GM12878 (cell line): ENCODE measurements around the gene ALDH18A1. TPM values are rescaled to one million over a fixed set of nuclear protein-coding genes. Genes with fewer than 3 reads are reported as not detected.

Experiments used
- ATAC-seq: fragments of 200-7000 bp; cut with Tn5 transposase; 3 replicates; pipeline ENCODE4 v1.9.1; 2020; ENCODE audit warnings: mild to moderate bottlenecking, moderate library complexity
- BruUV-seq: library from RNA; stranded (reverse); fragments of 400-500 nt; replicated peaks from 2 replicates; lab custom pipeline; 2021; lab: Mats Ljungman, UMichigan
- CTCF ChIA-PET: fragments of 300-600 bp; sonication (Branson Sonifier 250); formaldehyde crosslinking; extraction: SDS; loops from one replicate; lab custom pipeline; 2021; ENCODE audit warnings: inconsistent platforms; lab: Yijun Ruan, JAX
- POLR2A ChIA-PET: fragments of 350-600 bp; formaldehyde crosslinking; extraction: SDS; loops from one replicate; lab custom pipeline; 2021; ENCODE audit warnings: inconsistent platforms; lab: Charles Lee
- RAD21 ChIA-PET: fragments of 300-600 bp; sonication (Branson Sonifier 250); formaldehyde crosslinking; loops from one replicate; lab custom pipeline; 2023; ENCODE audit warnings: antibody characterized with exemption; ENCODE audit not compliant: unreplicated experiment; lab: Charles Lee
- SMC1A ChIA-PET: fragments of 300-600 bp; sonication (Branson Sonifier 250); formaldehyde crosslinking; loops from one replicate; lab custom pipeline; 2023; ENCODE audit not compliant: unreplicated experiment, uncharacterized antibody; lab: Charles Lee
- DNase-seq: peaks from one replicate; pipeline ENCODE4 v3.0.0-alpha.2; 2011; ENCODE audit warnings: low read depth, low spot score
- FAIRE-seq: peaks from 3 replicates; lab custom pipeline; 2011; peaks lifted over from hg19 to GRCh38; lab: Jason Lieb, UNC
- H2AFZ ChIP-seq: 2 replicates; pipeline ENCODE4 v1.6.0; 2011; ENCODE audit warnings: low read depth, low read length, control low read depth; ENCODE audit not compliant: control insufficient read depth
- H3K27ac ChIP-seq: 2 replicates; pipeline ENCODE4 v1.5.1; 2011; ENCODE audit warnings: control low read depth; ENCODE audit not compliant: control insufficient read depth, insufficient read depth
- H3K27me3 ChIP-seq, 2 experiments: replicated peaks in 1 of 2; 2 replicates each; pipeline versions ENCODE4 v1.6.0 to v1.6.1; 2011; ENCODE audit warnings: low read length in 1 of 2; ENCODE audit not compliant: control insufficient read depth in 2 of 2, insufficient read depth in 2 of 2
- H3K36me3 ChIP-seq, 2 experiments: 2 replicates each; pipeline ENCODE4 v1.5.1; 2011; ENCODE audit warnings: low read length in 1 of 2; ENCODE audit not compliant: control insufficient read depth in 2 of 2, insufficient read depth in 2 of 2
- H3K4me1 ChIP-seq: 2 replicates; pipeline ENCODE4 v1.6.1; 2011; ENCODE audit warnings: mild to moderate bottlenecking, low read length, moderate library complexity, mixed read lengths; ENCODE audit not compliant: control insufficient read depth, insufficient read depth
- H3K4me2 ChIP-seq: 2 replicates; pipeline ENCODE4 v1.6.0; 2011; ENCODE audit warnings: control low read depth; ENCODE audit not compliant: control insufficient read depth, insufficient read depth
- H3K4me3 ChIP-seq: fragments of 200-600 bp; sonication (generic); 2 replicates; pipeline ENCODE4 v1.5.1; 2016
- H3K79me2 ChIP-seq: 2 replicates; pipeline ENCODE4 v1.6.0; 2011; ENCODE audit warnings: low read length; ENCODE audit not compliant: control insufficient read depth, insufficient read depth
- H3K9ac ChIP-seq: 2 replicates; pipeline ENCODE4 v1.8.0; 2011; ENCODE audit warnings: low read length, control low read depth, mixed read lengths; ENCODE audit not compliant: control insufficient read depth, insufficient read depth
- H3K9me3 ChIP-seq: replicated peaks from 3 replicates; pipeline ENCODE4 v1.5.1; 2011; ENCODE audit warnings: mild to moderate bottlenecking, low read length; ENCODE audit not compliant: control insufficient read depth, insufficient read depth
- H4K20me1 ChIP-seq: 2 replicates; pipeline ENCODE4 v1.6.0; 2011; ENCODE audit not compliant: control insufficient read depth, insufficient read depth
- CBX3 ChIP-seq: fragments of 200-600 bp; sonication (generic); IDR thresholded peaks from 2 replicates; pipeline ENCODE4 v1.6.1; 2016; ENCODE audit warnings: low read depth, borderline replicate concordance
- CHD4 ChIP-seq: fragments of 200-600 bp; sonication (generic); IDR thresholded peaks from 2 replicates; pipeline ENCODE4 v1.6.1; 2016; ENCODE audit warnings: mild to moderate bottlenecking
- FOS ChIP-seq: IDR thresholded peaks from 3 replicates; pipeline ENCODE4 v1.6.1; 2011; ENCODE audit warnings: borderline replicate concordance; ENCODE audit not compliant: insufficient read length; ENCODE audit errors: extremely low read depth
- HDGF ChIP-seq: fragments of 450-650 bp; IDR thresholded peaks from 2 replicates; pipeline ENCODE4 v1.6.1; 2016; ENCODE audit warnings: antibody characterized with exemption
- LARP7 ChIP-seq: fragments of 450-650 bp; IDR thresholded peaks from 2 replicates; pipeline ENCODE4 v1.6.1; 2017; ENCODE audit warnings: mild to moderate bottlenecking
- MAX ChIP-seq: IDR thresholded peaks from 2 replicates; pipeline ENCODE4 v1.6.1; 2012; ENCODE audit warnings: low read depth, low read length, improper control_type of control experiment
- MLLT1 ChIP-seq: fragments of 450-650 bp; IDR thresholded peaks from 2 replicates; pipeline ENCODE4 v1.6.1; 2016; ENCODE audit warnings: mild to moderate bottlenecking
- PML ChIP-seq: IDR thresholded peaks from 2 replicates; pipeline ENCODE4 v1.6.1; 2012; ENCODE audit warnings: low read length, inconsistent platforms
- PRDM15 ChIP-seq: fragments of 450-650 bp; formaldehyde crosslinking; IDR thresholded peaks from 2 replicates; pipeline ENCODE4 v1.4.0; 2020; ENCODE audit warnings: mild to moderate bottlenecking, moderate library complexity
- RFX5 ChIP-seq: IDR thresholded peaks from 2 replicates; pipeline ENCODE4 v1.6.1; 2011; ENCODE audit warnings: low read depth, low read length, improper control_type of control experiment
- SUZ12 ChIP-seq: fragments of 200-600 bp; sonication (generic); IDR thresholded peaks from one replicate; pipeline ENCODE4 v1.6.1; 2018; ENCODE audit warnings: antibody characterized with exemption, mild to moderate bottlenecking; ENCODE audit not compliant: unreplicated experiment
- ZBED1 ChIP-seq: IDR thresholded peaks from 2 replicates; pipeline ENCODE4 v1.6.1; 2016; ENCODE audit warnings: borderline replicate concordance
- ZNF217 ChIP-seq: fragments of 450-650 bp; IDR thresholded peaks from 2 replicates; pipeline ENCODE4 v1.6.1; 2017; ENCODE audit warnings: antibody characterized with exemption, mild to moderate bottlenecking
- in situ Hi-C: fragments of 300-500 bp; cut with MboI; formaldehyde crosslinking; loops from 9 replicates; pipeline ENCODE4 v1.14.3; 2018; ENCODE audit warnings: mixed read lengths
- intact Hi-C: fragments of 100-400 bp; cut with micrococcal nuclease; formaldehyde crosslinking; loops from one replicate; pipeline ENCODE4 v1.14.2; 2022; ENCODE audit not compliant: unreplicated experiment
- polyA plus RNA-seq, 11 experiments: library from polyadenylated mRNA; depleted of rRNA in 4 of 11; unstranded in 6 of 11; stranded (reverse) in 5 of 11; fragments of >200 nt; fragmentation: Nextera tagmentation in 4 of 11; fragmentation: Illumina TruSeq in 1 of 11; extraction: Ambion mirVana in 4 of 11; extraction: Trizol in 1 of 11; gene quantifications; 1 replicate in 1 of 11; 2 replicates in 10 of 11; pipeline versions ENCODE4 v1.2.1 to v1.2.3, GENCODE V29; 2011 to 2016; ENCODE audit warnings: inconsistent platforms in 2 of 11, missing spikeins in 2 of 11, low read depth in 1 of 11
- total RNA-seq, 4 experiments: library from RNA; depleted of rRNA in 3 of 4; stranded (reverse); fragments of >200 nt in 3 of 4; fragmentation: Illumina TruSeq in 1 of 4; extraction: Trizol in 1 of 4; gene quantifications; 2 replicates each; pipeline versions ENCODE4 v1.2.1 to v1.2.3, GENCODE V29; 2013 to 2021
- TF ChIP-seq, protein P1 (sequence below): fragments of 150-350 bp; IDR thresholded peaks from 2 replicates; pipeline ENCODE4 v1.6.1; 2016; ENCODE audit warnings: low read depth, low read length

ALDH18A1 gene
- total and polyA plus RNA-seq, 10 of the 15 experiments (the other 5 are each of a cell fraction or from before 2014, with no cell fraction given), result 24.3 to 118 (median 99.3) TPM

DNA sequence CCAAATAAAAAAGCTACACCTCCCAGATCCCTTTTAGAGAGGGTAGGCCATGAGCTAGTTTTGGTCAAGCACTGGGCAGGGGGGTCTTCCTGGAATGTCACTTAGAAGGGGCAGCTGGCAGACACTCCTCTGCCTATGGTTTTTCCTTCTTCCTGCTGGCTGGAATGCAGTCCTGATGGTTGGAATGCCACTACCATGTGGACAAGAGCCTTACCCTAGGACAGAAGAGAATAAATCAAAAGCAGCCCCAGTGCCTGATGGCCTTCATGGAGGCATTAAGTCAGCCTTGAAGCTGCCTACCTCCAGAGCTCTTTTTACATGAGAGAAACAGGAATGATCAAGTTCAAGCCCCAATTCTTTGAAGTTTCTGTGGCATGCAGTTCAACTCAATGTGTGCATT, 51.9 kb downstream of the ALDH18A1 start:
- H2AFZ ChIP-seq, result no peak overlapping the region
- no peaks in the 10 kb centered on the region for H3K27me3 ChIP-seq
- ChIA-PET SMC1A (interaction anchor here (0.6 to 3.2 kb wide), 9 partner anchors 10 to 230 kb away, joined by 3 to 24 read pairs (median 4); no protein-coding TSS in a partner anchor), RAD21 (interaction anchor here (0.5 to 8.6 kb wide), 5 partner anchors 174 to 299 kb away, joined by 3 to 84 read pairs (median 4); no protein-coding TSS in a partner anchor), POLR2A (interaction anchor here (1.5 kb wide), 1 partner anchor 10 kb away, joined by 4 read pairs; no protein-coding TSS in a partner anchor), CTCF (interaction anchor here (0.9 to 10.9 kb wide), 11 partner anchors 9 to 303 kb away, joined by 3 to 177 read pairs (median 4); no protein-coding TSS in a partner anchor)
- no peaks in the 10 kb centered on the region for H3K4me1 ChIP-seq
- H4K20me1 ChIP-seq, result no peaks in the 10 kb centered on the region
- intact Hi-C loops, result loop anchor here (5.0 kb wide), 1 partner anchor 157 kb away; no protein-coding TSS in a partner anchor
- H3K27ac ChIP-seq, result no peak overlapping the region
- H3K4me3 ChIP-seq, result no peak overlapping the region
- no peak overlapping the region for H3K4me2 ChIP-seq
- no peak overlapping the region for H3K9ac ChIP-seq
- ATAC-seq (no peak), FAIRE-seq (no peak), DNase-seq (no peak)
- H3K79me2 ChIP-seq, result no peaks in the 10 kb centered on the region
- in situ Hi-C loops, result loop anchor here (5.0 kb wide), 2 partner anchors 177 to 232 kb away; no protein-coding TSS in a partner anchor
- H3K36me3 ChIP-seq, result peaks cover 5 to 20% of the 10 kb centered on the region in 2 experiments
- no TSS peak for BruUV-seq
- H3K9me3 ChIP-seq, result no peaks in the 10 kb centered on the region
- TF ChIP-seq CHD4 (no peak), CBX3 (no peak), RFX5 (no peak), PML (no peak), MAX (no peak), ZBED1 (no peak), HDGF (no peak), LARP7 (no peak), ZNF217 (no peak), FOS (no peak), SUZ12 (no peak), PRDM15 (CRISPR knock-in tag) (no peak), MLLT1 (no peak)
- TF ChIP-seq, protein P1, sequence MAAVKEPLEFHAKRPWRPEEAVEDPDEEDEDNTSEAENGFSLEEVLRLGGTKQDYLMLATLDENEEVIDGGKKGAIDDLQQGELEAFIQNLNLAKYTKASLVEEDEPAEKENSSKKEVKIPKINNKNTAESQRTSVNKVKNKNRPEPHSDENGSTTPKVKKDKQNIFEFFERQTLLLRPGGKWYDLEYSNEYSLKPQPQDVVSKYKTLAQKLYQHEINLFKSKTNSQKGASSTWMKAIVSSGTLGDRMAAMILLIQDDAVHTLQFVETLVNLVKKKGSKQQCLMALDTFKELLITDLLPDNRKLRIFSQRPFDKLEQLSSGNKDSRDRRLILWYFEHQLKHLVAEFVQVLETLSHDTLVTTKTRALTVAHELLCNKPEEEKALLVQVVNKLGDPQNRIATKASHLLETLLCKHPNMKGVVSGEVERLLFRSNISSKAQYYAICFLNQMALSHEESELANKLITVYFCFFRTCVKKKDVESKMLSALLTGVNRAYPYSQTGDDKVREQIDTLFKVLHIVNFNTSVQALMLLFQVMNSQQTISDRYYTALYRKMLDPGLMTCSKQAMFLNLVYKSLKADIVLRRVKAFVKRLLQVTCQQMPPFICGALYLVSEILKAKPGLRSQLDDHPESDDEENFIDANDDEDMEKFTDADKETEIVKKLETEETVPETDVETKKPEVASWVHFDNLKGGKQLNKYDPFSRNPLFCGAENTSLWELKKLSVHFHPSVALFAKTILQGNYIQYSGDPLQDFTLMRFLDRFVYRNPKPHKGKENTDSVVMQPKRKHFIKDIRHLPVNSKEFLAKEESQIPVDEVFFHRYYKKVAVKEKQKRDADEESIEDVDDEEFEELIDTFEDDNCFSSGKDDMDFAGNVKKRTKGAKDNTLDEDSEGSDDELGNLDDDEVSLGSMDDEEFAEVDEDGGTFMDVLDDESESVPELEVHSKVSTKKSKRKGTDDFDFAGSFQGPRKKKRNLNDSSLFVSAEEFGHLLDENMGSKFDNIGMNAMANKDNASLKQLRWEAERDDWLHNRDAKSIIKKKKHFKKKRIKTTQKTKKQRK, result no peak
